Measurements from ENCODE around the gene BTRC. TPM values are rescaled to one million over a fixed set of nuclear protein-coding genes. Genes with fewer than 3 reads are reported as not detected.
"Not testable (repeated sequence)": the region's sequence is repeated elsewhere in the genome, so short reads cannot be mapped to it uniquely, and the experiment has no call there.

The BTRC gene
- total RNA-seq, 1 experiment from 2014 or later: 45.4 TPM

- Histone ChIP-seq H3K9me3 (replicated peaks) (no peaks in the 10 kb centered on the region), H3K36me3 (no peaks in the 10 kb centered on the region), H3K4me3 (no peak overlapping the region), H3K27ac (no peak overlapping the region), H3K4me1 (no peaks in the 10 kb centered on the region), H3K27me3 (no peaks in the 10 kb centered on the region)
- DNase-seq: no peak
Observed at GRCh38 chr10:101578192-101578591, 224.2 kb downstream of the BTRC start.

- Histone ChIP-seq H3K36me3 (no peaks in the 10 kb centered on the region), H3K9me3 (replicated peaks) (no peaks in the 10 kb centered on the region), H3K27ac (no peak overlapping the region), H3K27me3 (no peaks in the 10 kb centered on the region), H3K4me3 (no peak overlapping the region), H3K4me1 (no peaks in the 10 kb centered on the region)
- no peak for DNase-seq
Observed at GRCh38 chr10:101578803-101579515, 225.0 kb downstream of the BTRC start.

GRCh38 chr10:101579516-101579870, 225.5 kb downstream of the BTRC start:
- Histone ChIP-seq H3K27ac (no peak overlapping the region), H3K4me3 (no peak overlapping the region), H3K36me3 (no peaks in the 10 kb centered on the region), H3K27me3 (no peaks in the 10 kb centered on the region), H3K4me1 (no peaks in the 10 kb centered on the region), H3K9me3 (replicated peaks) (no peaks in the 10 kb centered on the region)
- no peak for DNase-seq

- Histone ChIP-seq H3K36me3 (no peaks in the 10 kb centered on the region), H3K4me1 (no peaks in the 10 kb centered on the region), H3K27me3 (no peaks in the 10 kb centered on the region), H3K27ac (no peak overlapping the region), H3K9me3 (replicated peaks) (no peaks in the 10 kb centered on the region), H3K4me3 (no peak overlapping the region)
- no peak for DNase-seq
Observed at GRCh38 chr10:101580486-101581399, 226.8 kb downstream of the BTRC start.

GRCh38 chr10:101585841-101586240, 231.9 kb downstream of the BTRC start:
- Histone ChIP-seq H3K4me3 (no peak overlapping the region), H3K27ac (no peak overlapping the region), H3K27me3 (no peaks in the 10 kb centered on the region), H3K36me3 (no peaks in the 10 kb centered on the region), H3K4me1 (peaks cover 5% of the 10 kb centered on the region), H3K9me3 (replicated peaks) (no peaks in the 10 kb centered on the region)
- no peak for DNase-seq

GRCh38 chr10:101587725-101588653, 234.0 kb downstream of the BTRC start, which contains the start of the genes DPCD and POLL:
TSS of gene DPCD (plus strand) at chr10:101588321. CDS start at chr10:101588337, 16 bp downstream.
TSS of gene POLL (minus strand) at chr10:101588257. CDS start at chr10:101587360, 897 bp downstream.
- peak; percentile 99 for DNase-seq
- H3K4me1 ChIP-seq: peaks cover 5% of the 10 kb centered on the region
- no peaks in the 10 kb centered on the region for H3K27me3 ChIP-seq
- H3K9me3 ChIP-seq (replicated peaks): no peaks in the 10 kb centered on the region
- H3K4me3 ChIP-seq: peak within 1 kb of the TSS; percentile 89
- no peaks in the 10 kb centered on the region for H3K36me3 ChIP-seq
- peak within 1 kb of the TSS; percentile 61 for H3K27ac ChIP-seq

GRCh38 chr10:101588879-101589278, 234.9 kb downstream of the BTRC start:
- peak in 1 of 2 experiments; percentile 42 for DNase-seq
- Histone ChIP-seq H3K4me1 (peaks cover 5% of the 10 kb centered on the region), H3K27ac (no peak overlapping the region), H3K4me3 (peak overlapping the region; percentile 89), H3K27me3 (no peaks in the 10 kb centered on the region), H3K9me3 (replicated peaks) (no peaks in the 10 kb centered on the region), H3K36me3 (no peaks in the 10 kb centered on the region)

GRCh38 chr10:101593331-101593730, 239.4 kb downstream of the BTRC start:
- not testable (repeated sequence) for H3K9me3 ChIP-seq (replicated peaks); H3K4me3 ChIP-seq; H3K27ac ChIP-seq; DNase-seq; H3K27me3 ChIP-seq; H3K36me3 ChIP-seq
- H3K4me1 ChIP-seq: peaks cover 17% of the 10 kb centered on the region

- H3K4me3 ChIP-seq: no peak overlapping the region
- H3K36me3 ChIP-seq: no peaks in the 10 kb centered on the region
- H3K4me1 ChIP-seq: peaks cover 12% of the 10 kb centered on the region
- H3K27me3 ChIP-seq: no peaks in the 10 kb centered on the region
- no peak for DNase-seq
- H3K9me3 ChIP-seq (replicated peaks): no peaks in the 10 kb centered on the region
- H3K27ac ChIP-seq: no peak overlapping the region
Observed at GRCh38 chr10:101595591-101596433, 241.8 kb downstream of the BTRC start.

GRCh38 chr10:101597091-101597900, 243.3 kb downstream of the BTRC start:
- Histone ChIP-seq H3K4me3 (no peak overlapping the region), H3K9me3 (replicated peaks) (no peaks in the 10 kb centered on the region), H3K4me1 (peaks cover 12% of the 10 kb centered on the region), H3K27me3 (no peaks in the 10 kb centered on the region), H3K36me3 (no peaks in the 10 kb centered on the region), H3K27ac (no peak overlapping the region)
- peak; percentile 61 to 78 for DNase-seq

- H3K36me3 ChIP-seq: peaks cover 3% of the 10 kb centered on the region; the same call in 1 of the 2 replicates
- H3K4me3 ChIP-seq: no peak overlapping the region
- H3K27ac ChIP-seq: no peak overlapping the region
- H3K27me3 ChIP-seq: no peaks in the 10 kb centered on the region
- H3K9me3 ChIP-seq (replicated peaks): no peaks in the 10 kb centered on the region
- no peak for DNase-seq
- peaks cover 15% of the 10 kb centered on the region for H3K4me1 ChIP-seq
Observed at GRCh38 chr10:101601541-101601940, 247.6 kb downstream of the BTRC start.

GRCh38 chr10:101602761-101603398, 248.9 kb downstream of the BTRC start:
- Histone ChIP-seq H3K36me3 (peaks cover 3% of the 10 kb centered on the region; the same call in 1 of the 2 replicates), H3K27ac (no peak overlapping the region), H3K4me3 (no peak overlapping the region), H3K9me3 (replicated peaks) (no peaks in the 10 kb centered on the region), H3K27me3 (no peaks in the 10 kb centered on the region), H3K4me1 (peaks cover 3% of the 10 kb centered on the region)
- DNase-seq: peak; percentile 98 to 100

Data from SJCRH30 (cell line).